ENCODE data around the gene TMTC2. TPM values are rescaled to one million over a fixed set of nuclear protein-coding genes. Genes with fewer than 3 reads are reported as not detected.

Gene TMTC2
- total RNA-seq, 1 donor from 2014 or later: 7.6 TPM

DNA sequence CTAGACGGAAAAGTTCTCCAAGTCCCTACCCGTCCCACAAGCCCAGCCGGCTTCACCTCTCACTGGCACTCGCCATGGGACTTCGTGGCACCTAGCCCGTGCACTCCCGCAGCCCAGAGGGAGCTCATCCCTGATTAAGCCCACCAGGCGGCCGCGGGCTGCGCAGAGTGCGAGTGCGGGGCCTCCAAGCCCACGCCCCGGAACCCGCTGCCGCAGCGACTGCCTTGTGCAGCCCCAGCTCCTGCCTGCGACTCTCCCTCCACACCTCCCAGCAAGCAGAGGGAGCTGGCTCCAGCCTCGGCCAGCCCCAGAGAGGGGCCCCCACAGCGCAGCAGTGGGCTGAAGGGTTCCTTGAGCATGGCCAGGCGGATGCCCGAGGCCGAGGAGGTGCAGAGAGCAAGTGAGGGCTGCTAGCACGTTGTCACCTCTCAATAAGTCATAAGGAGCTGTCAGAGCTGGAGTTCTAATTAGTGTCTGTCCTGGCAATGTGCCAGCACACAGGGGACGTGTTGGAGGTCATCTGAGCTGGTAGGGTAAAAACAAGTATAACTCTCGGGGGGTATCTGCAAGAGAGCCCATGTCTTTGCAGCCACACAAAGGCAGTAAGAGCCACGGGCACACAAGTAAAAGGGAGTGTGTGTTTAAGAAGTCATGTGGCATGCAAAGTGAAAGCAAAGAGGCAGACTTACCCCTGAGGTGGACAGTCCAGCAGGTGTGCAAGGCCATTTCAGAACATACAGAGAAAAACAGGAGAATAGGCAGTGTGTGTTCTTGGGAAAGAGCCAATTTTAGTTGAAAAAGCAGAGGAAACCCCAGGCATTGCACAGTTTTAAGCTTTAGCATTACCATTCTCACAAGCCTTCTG lies 27.1 kb upstream of the TMTC2 start:
- TF ChIP-seq, protein P1, sequence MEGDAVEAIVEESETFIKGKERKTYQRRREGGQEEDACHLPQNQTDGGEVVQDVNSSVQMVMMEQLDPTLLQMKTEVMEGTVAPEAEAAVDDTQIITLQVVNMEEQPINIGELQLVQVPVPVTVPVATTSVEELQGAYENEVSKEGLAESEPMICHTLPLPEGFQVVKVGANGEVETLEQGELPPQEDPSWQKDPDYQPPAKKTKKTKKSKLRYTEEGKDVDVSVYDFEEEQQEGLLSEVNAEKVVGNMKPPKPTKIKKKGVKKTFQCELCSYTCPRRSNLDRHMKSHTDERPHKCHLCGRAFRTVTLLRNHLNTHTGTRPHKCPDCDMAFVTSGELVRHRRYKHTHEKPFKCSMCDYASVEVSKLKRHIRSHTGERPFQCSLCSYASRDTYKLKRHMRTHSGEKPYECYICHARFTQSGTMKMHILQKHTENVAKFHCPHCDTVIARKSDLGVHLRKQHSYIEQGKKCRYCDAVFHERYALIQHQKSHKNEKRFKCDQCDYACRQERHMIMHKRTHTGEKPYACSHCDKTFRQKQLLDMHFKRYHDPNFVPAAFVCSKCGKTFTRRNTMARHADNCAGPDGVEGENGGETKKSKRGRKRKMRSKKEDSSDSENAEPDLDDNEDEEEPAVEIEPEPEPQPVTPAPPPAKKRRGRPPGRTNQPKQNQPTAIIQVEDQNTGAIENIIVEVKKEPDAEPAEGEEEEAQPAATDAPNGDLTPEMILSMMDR (IDR thresholded peaks at IDR 0.05; ENCODE audit: insufficient read depth, low read length, poor library complexity, severe bottlenecking): no peak
- no peaks in the 10 kb centered on the region for H3K27me3 ChIP-seq (ENCODE audit: control insufficient read depth, insufficient read depth, low read length)
- no peak for DNase-seq (ENCODE audit: low read depth)
- H3K36me3 ChIP-seq (ENCODE audit: control insufficient read depth, insufficient read depth, low read length): no peaks in the 10 kb centered on the region
- no peak overlapping the region for H3K4me3 ChIP-seq (ENCODE audit: low read depth, low read length)

- TF ChIP-seq, protein P1 (IDR thresholded peaks at IDR 0.05; ENCODE audit: insufficient read depth, low read length, poor library complexity, severe bottlenecking): no peak
- no peak for DNase-seq (ENCODE audit: low read depth)
- Histone ChIP-seq H3K36me3 (ENCODE audit: control insufficient read depth, insufficient read depth, low read length) (no peaks in the 10 kb centered on the region), H3K4me3 (ENCODE audit: low read depth, low read length) (no peak overlapping the region), H3K27me3 (ENCODE audit: control insufficient read depth, insufficient read depth, low read length) (no peaks in the 10 kb centered on the region)
Observed at GRCh38 chr12:82660541-82661325, 26.0 kb upstream of the TMTC2 start.

DNA sequence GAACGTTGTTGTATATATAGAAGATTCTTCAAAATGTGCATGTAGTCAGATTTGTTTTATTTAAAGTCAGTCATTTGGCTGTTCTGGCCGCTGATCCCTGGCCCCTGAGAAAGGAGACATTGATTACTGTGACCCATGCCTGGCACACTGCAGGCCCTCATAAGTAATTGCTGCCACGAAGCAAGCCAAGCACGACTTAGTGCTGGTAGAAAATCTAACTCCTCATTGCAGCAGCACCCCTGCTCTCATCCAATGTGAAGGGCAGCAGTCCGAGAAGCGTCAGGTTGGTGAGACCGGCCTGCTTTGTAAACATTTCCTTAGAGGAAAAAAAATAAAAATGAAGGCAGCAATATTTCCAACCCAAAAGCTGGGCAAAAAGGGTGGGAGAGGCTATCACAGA lies 22.8 kb upstream of the TMTC2 start:
- no peaks in the 10 kb centered on the region for H3K27me3 ChIP-seq (ENCODE audit: control insufficient read depth, insufficient read depth, low read length)
- TF ChIP-seq, protein P1 (IDR thresholded peaks at IDR 0.05; ENCODE audit: insufficient read depth, low read length, poor library complexity, severe bottlenecking): no peak
- DNase-seq (ENCODE audit: low read depth): no peak
- H3K4me3 ChIP-seq (ENCODE audit: low read depth, low read length): no peak overlapping the region
- H3K36me3 ChIP-seq (ENCODE audit: control insufficient read depth, insufficient read depth, low read length): no peaks in the 10 kb centered on the region

- DNase-seq (ENCODE audit: low read depth): no peak
- TF ChIP-seq, protein P1 (IDR thresholded peaks at IDR 0.05; ENCODE audit: insufficient read depth, low read length, poor library complexity, severe bottlenecking): no peak
- Histone ChIP-seq H3K36me3 (ENCODE audit: control insufficient read depth, insufficient read depth, low read length) (no peaks in the 10 kb centered on the region), H3K27me3 (ENCODE audit: control insufficient read depth, insufficient read depth, low read length) (no peaks in the 10 kb centered on the region), H3K4me3 (ENCODE audit: low read depth, low read length) (no peak overlapping the region)
Observed at GRCh38 chr12:82665142-82665923, 21.4 kb upstream of the TMTC2 start.

DNA sequence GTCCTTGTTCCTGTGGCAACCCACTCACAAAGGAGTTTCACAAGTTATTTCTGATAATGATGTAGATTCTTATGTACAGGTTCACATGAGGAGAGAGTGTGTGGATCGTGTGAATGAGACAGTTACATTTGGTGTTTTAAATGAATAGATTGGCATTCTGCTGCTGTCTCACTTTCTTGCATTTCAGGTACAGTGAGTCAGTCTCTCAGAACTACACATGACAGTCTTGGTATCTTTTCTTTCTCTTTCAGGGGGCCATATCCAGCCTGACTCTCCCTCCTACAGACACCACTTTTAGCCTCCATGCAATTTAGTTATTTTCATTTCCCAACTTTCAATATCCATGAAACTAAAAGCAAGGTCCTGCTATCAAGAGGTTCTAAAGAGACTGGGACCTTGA lies 19.9 kb upstream of the TMTC2 start:
- H3K4me3 ChIP-seq (ENCODE audit: low read depth, low read length): no peak overlapping the region
- no peak for DNase-seq (ENCODE audit: low read depth)
- no peaks in the 10 kb centered on the region for H3K27me3 ChIP-seq (ENCODE audit: control insufficient read depth, insufficient read depth, low read length)
- H3K36me3 ChIP-seq (ENCODE audit: control insufficient read depth, insufficient read depth, low read length): no peaks in the 10 kb centered on the region
- TF ChIP-seq, protein P1 (IDR thresholded peaks at IDR 0.05; ENCODE audit: insufficient read depth, low read length, poor library complexity, severe bottlenecking): no peak

Data from kidney epithelial cell (primary cell).